GM21825 (cell line): ENCODE results near the gene SLC13A5.
"Not testable (repeated sequence)": the region's sequence is repeated elsewhere in the genome, so short reads cannot be mapped to it uniquely, and the experiment has no call there.

Experiments
- ATAC-seq: cut with Tn5 transposase; IDR thresholded peaks from one replicate; pipeline ENCODE4 v1.9.1; 2021; ENCODE audit warnings: mild to moderate bottlenecking, moderate library complexity; ENCODE audit not compliant: unreplicated experiment

SLC13A5 gene

DNA sequence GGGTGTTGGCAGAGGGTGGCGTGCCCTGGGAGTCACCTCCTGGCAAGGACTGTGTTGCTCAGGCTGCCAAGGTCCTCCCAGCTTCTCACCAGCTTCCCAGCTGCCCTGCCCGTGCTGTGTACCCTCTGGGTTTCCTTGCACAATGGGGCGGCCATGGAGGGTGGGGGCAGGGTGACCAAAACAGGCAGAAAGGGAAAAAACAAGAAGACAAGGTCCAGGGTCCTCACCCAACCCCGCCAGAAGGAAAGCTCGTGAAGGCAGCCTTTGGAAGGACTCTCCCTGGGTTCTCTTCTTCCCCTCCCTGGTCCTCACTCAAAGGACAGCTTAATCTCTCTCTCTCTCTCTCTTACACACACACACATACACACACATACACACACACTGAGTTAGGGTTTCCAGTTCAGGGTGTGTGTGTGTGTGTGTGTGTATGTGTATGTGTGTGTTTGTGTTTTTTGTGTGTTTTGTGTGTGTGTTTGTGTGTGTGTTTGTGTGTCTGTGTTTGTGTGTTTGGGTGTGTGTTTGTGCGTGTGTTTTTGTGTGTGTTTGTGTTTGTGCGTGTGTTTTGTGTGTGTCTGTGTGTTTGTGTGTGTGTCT, 2.0 kb downstream of the SLC13A5 start:
- no peak for ATAC-seq

DNA sequence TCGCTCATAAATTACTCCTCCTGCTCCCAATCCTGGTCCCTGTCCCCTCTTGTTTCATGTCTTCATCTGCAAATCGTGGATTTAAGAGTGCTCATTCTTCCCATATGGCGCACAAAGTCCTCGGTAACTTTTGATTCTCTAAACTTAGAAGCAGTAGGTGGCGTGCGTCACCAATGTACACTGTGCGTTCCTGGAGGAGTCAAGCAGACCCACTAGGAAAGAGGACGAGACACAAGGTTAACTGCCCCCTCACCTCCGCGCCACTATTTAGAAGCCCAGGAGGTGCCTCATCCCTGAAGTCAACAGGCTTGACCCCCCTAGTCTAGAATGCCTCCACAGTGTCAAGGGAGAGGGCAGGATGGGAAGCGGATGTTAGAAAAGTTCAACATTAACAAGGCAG, 2.9 kb downstream of the SLC13A5 start:
- ATAC-seq: no peak

GRCh38 chr17:6708357-6708961, 4.7 kb downstream of the SLC13A5 start:
- ATAC-seq: no peak

DNA sequence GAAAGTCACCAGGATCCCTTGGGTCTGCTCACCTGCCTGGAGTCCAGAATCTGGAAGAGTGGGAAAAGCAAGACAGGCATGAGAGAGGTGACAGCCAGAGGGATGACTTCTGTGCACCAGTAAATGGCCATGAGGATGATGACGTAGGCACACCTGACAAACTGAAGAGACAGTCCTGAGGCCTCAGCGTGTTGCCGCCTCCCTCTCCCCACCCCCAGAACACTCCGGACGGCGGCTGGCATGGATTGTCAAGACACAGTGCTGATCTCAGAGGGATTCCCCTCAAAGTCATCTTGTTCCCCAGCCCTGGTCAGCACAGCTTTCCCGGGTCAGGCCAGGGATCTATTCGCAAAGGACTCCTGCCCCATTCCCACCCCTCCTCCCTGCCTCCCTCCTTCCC, 6.2 kb downstream of the SLC13A5 start:
- ATAC-seq: no peak

DNA sequence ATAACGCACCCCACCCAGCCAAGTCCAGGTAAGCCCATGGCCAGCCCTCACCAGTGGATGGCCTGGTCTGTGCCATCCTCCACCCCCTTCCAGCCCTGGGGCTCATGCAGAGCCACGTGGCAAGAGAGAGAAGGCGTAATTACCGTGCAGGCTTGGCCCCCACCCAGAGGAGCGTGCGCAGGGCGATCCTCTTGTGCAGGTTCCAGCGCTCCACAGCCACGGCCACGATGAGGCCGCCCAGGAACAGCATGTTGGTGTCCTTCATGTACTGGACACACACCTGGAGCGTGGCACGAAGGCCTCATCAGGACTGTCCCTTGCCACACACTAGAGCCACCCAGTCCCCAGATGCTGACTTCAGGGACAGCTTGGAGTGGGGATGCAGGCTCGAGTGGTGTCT, 6.7 kb downstream of the SLC13A5 start:
- ATAC-seq: no peak

GRCh38 chr17:6704470-6705052, 8.6 kb downstream of the SLC13A5 start:
- no peak for ATAC-seq

- no peak for ATAC-seq
Observed at GRCh38 chr17:6703751-6704150, 9.4 kb downstream of the SLC13A5 start.

DNA sequence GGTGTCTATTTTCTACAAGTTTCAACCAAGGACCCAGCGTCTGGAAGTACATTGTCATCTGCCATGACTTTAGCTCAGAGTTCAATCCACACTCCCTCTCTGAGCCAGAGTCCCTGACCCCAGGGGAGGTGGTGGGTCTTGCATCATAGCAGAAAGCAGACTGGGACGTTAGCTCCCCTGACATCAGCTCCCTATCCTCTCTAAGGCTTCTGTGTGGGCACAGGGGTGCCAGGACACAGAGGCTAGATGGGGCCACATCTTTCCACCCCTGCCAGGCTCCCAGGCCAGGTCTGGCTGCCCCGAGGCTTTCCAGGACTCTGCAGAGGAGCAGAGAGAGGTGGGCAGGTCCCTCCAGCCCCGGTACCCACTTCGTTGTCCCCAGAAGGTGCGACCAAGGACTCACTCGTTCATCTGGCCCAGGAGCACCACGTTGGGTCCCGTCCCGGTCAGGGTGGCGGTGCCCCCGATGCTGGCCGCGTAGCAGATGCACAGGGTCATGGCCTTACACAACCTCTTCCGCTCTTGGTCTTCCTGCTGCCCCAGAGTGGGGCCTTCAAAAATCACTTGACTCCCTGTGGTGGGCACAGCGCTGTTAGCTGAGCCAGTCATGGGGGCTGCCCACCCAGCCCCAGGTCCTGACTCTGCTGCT, 10.5 kb downstream of the SLC13A5 start:
- no peak for ATAC-seq

DNA sequence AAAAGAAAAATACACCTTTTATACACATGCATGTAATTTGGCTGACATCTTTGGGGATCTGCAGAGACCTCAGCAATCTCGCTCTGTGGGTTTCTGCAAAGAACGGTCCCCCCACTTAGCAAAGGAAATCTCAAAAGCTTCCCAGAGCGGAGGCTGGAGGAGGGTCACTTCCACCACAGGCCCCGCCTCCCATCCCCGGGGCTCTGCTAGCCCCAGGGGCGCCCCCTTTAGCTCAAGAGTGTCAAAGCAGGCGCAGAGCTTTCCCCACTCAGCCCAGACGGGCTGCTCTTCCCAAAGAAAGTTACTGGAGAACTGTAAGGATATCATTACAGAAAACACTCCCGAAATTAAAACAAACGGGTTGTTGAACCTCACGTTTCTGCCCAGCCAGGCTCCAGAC, 11.4 kb downstream of the SLC13A5 start:
- ATAC-seq: no peak

DNA sequence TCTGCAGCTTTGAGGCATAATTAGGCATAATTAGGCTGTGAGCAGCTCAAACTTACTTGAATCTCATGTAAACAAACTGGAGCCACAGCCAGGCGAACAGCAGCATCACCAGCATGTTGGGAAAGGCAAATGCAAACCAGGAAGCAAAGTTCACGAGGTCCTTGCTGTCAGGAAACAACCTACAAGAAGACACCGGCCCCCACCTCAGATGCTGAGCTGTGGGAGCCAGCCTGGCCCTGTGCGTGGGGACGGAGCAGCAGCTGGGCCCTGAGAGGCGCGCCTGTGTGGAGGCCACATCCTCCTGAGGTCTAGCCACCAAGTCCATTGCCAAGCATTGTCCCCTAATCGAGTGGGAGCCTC, 12.2 kb downstream of the SLC13A5 start:
- no peak for ATAC-seq

DNA sequence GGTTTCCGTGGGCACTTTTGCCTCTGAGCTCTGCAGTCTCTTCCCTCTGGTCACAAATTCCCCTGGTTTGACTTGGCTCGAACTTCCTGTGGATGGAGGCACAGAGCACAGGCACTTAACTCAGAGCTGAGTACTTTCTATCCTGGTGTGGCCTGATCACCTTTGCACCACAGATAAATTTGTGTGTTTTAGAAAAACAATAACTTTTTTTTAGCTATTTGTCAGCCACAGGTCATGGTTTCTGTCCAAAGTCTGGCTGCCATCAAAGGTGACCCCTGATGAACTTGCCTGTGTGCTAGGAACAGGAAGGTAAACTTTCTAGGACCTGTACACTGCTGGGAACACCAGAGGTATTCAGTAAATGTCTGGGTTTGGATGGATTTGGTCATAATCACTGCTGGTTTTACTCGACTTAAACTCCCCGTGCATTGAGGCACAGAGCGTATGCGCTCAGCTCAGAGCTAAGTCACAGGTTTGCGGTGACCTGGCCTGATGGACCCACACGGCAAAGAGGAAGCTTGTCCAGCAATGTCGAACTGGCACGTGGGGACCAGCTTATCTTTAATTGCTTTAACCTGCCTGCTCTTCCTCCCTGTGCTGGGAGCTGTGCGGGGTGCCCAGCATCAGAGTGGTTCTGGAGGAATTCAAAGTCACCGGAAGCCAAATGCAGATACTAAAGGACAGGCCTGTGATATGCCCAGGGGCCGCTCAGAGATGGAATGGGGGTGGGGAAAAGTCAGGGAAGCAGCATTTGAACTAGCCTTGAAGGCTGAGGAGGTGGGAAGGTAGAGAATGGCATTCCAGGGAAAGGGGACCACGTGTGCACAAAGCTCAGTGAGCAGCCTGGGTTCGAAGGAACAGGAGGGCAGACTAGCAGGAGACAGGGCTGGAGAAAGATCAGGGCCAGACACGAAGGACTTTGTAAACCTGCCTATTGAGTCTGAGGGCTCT, 12.9 kb downstream of the SLC13A5 start:
- no peak for ATAC-seq

GRCh38 chr17:6698004-6698403, 15.2 kb downstream of the SLC13A5 start:
- no peak for ATAC-seq

DNA sequence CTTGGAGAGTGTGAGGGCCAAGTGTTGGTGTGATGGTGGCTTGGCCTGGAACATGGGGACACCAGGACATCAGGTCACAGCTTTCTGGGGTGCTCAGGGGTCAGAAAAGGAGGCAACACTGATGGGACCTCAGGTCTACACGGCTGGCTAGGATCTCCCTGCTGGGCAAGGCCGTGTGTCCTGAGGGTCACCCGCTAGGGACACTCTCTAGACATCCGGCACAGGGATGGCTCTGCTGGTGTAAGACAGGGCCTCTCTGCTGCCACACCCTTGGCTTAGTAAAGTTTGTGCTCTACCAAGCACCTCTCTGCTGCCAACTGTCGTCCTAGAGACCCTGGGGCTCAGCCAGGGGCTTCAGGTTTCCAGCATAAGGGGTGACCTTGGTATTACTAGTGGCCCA, 16.3 kb downstream of the SLC13A5 start:
- no peak for ATAC-seq

DNA sequence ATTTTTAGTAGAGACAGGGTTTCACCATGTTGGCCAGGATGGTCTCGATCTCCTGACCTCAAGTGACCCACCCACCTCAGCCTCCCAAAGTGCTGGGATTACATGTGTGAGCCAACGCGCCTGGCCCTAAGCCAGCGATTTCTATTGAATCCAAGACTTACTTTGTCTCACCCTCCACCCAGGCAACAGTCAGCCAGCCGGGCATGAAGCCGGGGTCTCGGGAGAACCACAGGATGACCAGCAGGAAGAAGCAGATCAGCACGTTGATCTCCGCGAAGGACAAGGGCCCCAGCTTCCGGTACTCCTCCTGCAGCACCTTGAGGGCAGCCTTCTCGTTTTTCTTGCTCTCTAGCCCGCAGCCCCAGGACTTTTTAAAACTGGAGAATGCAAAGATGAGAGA, 17.6 kb downstream of the SLC13A5 start:
- ATAC-seq: no peak

DNA sequence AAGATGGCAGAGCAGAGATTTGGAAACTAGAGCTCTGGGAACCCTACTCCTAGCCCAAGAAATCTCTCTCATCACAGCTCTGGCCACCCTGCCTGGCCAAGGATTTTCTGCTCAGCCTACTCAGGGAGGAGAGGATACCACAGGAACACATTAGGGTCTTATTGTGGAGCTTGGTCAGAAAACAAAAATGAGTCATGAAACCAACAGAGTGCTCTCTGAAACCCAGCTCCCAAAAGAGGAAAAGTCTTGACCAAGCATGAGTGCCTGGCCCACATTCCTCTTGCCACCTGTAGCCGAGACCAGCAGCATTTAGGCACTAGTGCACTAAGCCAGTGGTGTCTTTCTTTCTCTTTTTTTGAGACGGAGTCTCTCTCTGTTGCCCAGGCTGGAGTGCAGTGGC, 18.1 kb downstream of the SLC13A5 start:
- ATAC-seq: no peak

GRCh38 chr17:6691958-6692357, 21.2 kb downstream of the SLC13A5 start:
- not testable (repeated sequence) for ATAC-seq

- ATAC-seq: no peak
Observed at GRCh38 chr17:6691546-6691945, 21.6 kb downstream of the SLC13A5 start.

- ATAC-seq: no peak
Observed at GRCh38 chr17:6690641-6691040, 22.5 kb downstream of the SLC13A5 start.

DNA sequence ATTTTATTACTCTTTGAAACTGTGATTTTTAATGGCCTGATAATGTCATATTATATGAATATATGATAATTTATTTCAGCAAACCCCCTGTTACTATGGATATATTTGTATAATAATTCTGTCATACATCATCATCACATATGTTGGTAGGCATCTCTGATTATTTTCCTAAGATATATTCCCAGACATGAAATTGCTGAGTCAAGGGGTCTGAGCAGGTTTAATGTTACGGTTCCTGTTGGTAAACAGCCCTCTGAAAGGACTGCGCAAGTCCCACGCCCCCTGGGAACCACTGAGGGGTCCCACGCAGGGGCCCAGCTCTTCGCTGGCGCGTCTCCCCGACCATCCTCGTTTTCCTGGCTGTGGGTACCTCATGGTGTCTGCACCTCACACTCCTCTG, 24.2 kb downstream of the SLC13A5 start:
- ATAC-seq: no peak

- no peak for ATAC-seq
Observed at GRCh38 chr17:6686026-6686425, 27.1 kb downstream of the SLC13A5 start.
